GM23338 (cell line): ENCODE data around the gene GALNT1. TPM values are rescaled to one million over a fixed set of nuclear protein-coding genes. Genes with fewer than 3 reads are reported as not detected.

Source experiments
- ATAC-seq: fragments of 200-7000 bp; cut with Tn5 transposase; 3 replicates; pipeline ENCODE4 v1.9.1; 2020
- DNase-seq: peaks from one replicate; pipeline ENCODE4 v3.0.0-alpha.2; 2015; ENCODE audit warnings: low spot score
- H2AFZ ChIP-seq: fragments of 200-600 bp; sonication (generic); 2 replicates; pipeline ENCODE4 v1.8.0; 2016; ENCODE audit warnings: antibody characterized with exemption, mild to moderate bottlenecking, moderate library complexity
- H3F3A ChIP-seq: fragments of 200-600 bp; sonication (generic); replicated peaks from 2 replicates; pipeline ENCODE4 v1.8.0; 2017; ENCODE audit warnings: antibody characterized with exemption, mixed run types, low read depth
- H3K27ac ChIP-seq: fragments of 200-600 bp; sonication (generic); 2 replicates; pipeline ENCODE4 v1.6.1; 2016; ENCODE audit warnings: low read depth
- H3K27me3 ChIP-seq: fragments of 200-600 bp; sonication (generic); 2 replicates; pipeline ENCODE4 v1.8.0; 2016; ENCODE audit warnings: mild to moderate bottlenecking, mixed run types, moderate library complexity; ENCODE audit not compliant: insufficient read depth
- H3K36me3 ChIP-seq: fragments of 200-600 bp; sonication (generic); 2 replicates; pipeline ENCODE4 v1.8.0; 2016; ENCODE audit warnings: mild to moderate bottlenecking; ENCODE audit not compliant: insufficient read depth
- H3K4me1 ChIP-seq: fragments of 200-600 bp; sonication (generic); 2 replicates; pipeline ENCODE4 v1.8.0; 2016; ENCODE audit warnings: mild to moderate bottlenecking, moderate library complexity; ENCODE audit not compliant: insufficient read depth
- H3K4me2 ChIP-seq: fragments of 200-600 bp; sonication (generic); 2 replicates; pipeline ENCODE4 v1.7.1; 2017; ENCODE audit warnings: mixed run types
- H3K4me3 ChIP-seq: fragments of 200-600 bp; sonication (generic); 2 replicates; pipeline ENCODE4 v1.6.1; 2016; ENCODE audit warnings: mixed run types
- H3K79me2 ChIP-seq: fragments of 200-600 bp; sonication (generic); replicated peaks from 2 replicates; pipeline ENCODE4 v1.8.0; 2017; ENCODE audit warnings: mild to moderate bottlenecking; ENCODE audit not compliant: insufficient read depth
- H3K9me2 ChIP-seq: fragments of 200-600 bp; sonication (generic); 2 replicates; pipeline ENCODE4 v1.8.0; 2017; ENCODE audit not compliant: insufficient read depth
- H4K20me1 ChIP-seq: fragments of 200-600 bp; sonication (generic); replicated peaks from 2 replicates; pipeline ENCODE4 v1.8.0; 2017; ENCODE audit warnings: mild to moderate bottlenecking; ENCODE audit not compliant: insufficient read depth
- H3K27ac Mint-ChIP-seq: 2 replicates; pipeline ENCODE4 v1.8.0; 2020; ENCODE audit warnings: inconsistent platforms, mild to moderate bottlenecking, moderate library complexity, mixed read lengths
- H3K27me3 Mint-ChIP-seq: 3 replicates; pipeline ENCODE4 v1.8.0; 2022; ENCODE audit warnings: low read depth, mild to moderate bottlenecking, moderate library complexity, mixed read lengths, inconsistent platforms; ENCODE audit not compliant: insufficient read depth, poor library complexity
- H3K36me3 Mint-ChIP-seq: 3 replicates; pipeline ENCODE4 v1.8.0; 2021; ENCODE audit warnings: low read depth, mild to moderate bottlenecking, inconsistent platforms, moderate library complexity, mixed read lengths
- H3K4me1 Mint-ChIP-seq: 3 replicates; pipeline ENCODE4 v1.8.0; 2020; ENCODE audit warnings: mild to moderate bottlenecking, inconsistent platforms, mixed read lengths
- H3K4me3 Mint-ChIP-seq: 3 replicates; pipeline ENCODE4 v1.8.0; 2021; ENCODE audit warnings: moderate library complexity, mild to moderate bottlenecking, inconsistent platforms, mixed read lengths
- H3K9me3 Mint-ChIP-seq: 3 replicates; pipeline ENCODE4 v1.8.0; 2020; ENCODE audit warnings: moderate library complexity, mild to moderate bottlenecking, inconsistent platforms, mixed read lengths
- CREB1 ChIP-seq: fragments of 250-450 bp; sonication (Bioruptor Pico); IDR thresholded peaks from 2 replicates; pipeline ENCODE4 v1.5.0; 2020; ENCODE audit warnings: low read depth, mild to moderate bottlenecking, moderate library complexity
- EZH2 ChIP-seq: fragments of 200-600 bp; sonication (generic); IDR thresholded peaks from one replicate; pipeline ENCODE4 v1.8.0; 2017; ENCODE audit warnings: antibody characterized with exemption, mild to moderate bottlenecking, low read depth; ENCODE audit not compliant: unreplicated experiment
- JUNB ChIP-seq: IDR thresholded peaks from one replicate; pipeline ENCODE4 v1.6.1; 2016; ENCODE audit warnings: antibody characterized with exemption; ENCODE audit not compliant: unreplicated experiment
- NANOG ChIP-seq: IDR thresholded peaks from 2 replicates; pipeline ENCODE4 v1.6.1; 2016; ENCODE audit warnings: antibody characterized with exemption, borderline replicate concordance
- POLR2AphosphoS5 ChIP-seq: IDR thresholded peaks from 2 replicates; pipeline ENCODE4 v1.6.1; 2016; ENCODE audit warnings: antibody characterized with exemption, low read depth
- STAT1 ChIP-seq: IDR thresholded peaks from one replicate; pipeline ENCODE4 v1.6.1; 2016; ENCODE audit warnings: antibody characterized with exemption; ENCODE audit not compliant: unreplicated experiment
- ZNF114 ChIP-seq: fragments of 250-450 bp; sonication (Bioruptor Pico); IDR thresholded peaks from 2 replicates; pipeline ENCODE4 v1.5.0; 2020; ENCODE audit warnings: mild to moderate bottlenecking, moderate library complexity
- ZNF331 ChIP-seq: fragments of 250-450 bp; sonication (Bioruptor Pico); IDR thresholded peaks from 2 replicates; pipeline ENCODE4 v1.5.0; 2020; ENCODE audit warnings: low read depth, mild to moderate bottlenecking, moderate library complexity
- polyA plus RNA-seq: library from polyadenylated mRNA; unstranded; fragments of >200 nt; fragmentation: Nextera tagmentation; extraction: Ambion mirVana; gene quantifications from 2 replicates; pipeline ENCODE4 v1.2.1, GENCODE V29; 2016
- total RNA-seq: library from RNA; depleted of rRNA; stranded (reverse); fragments of >200 nt; shearing (Covaris generic); gene quantifications from 2 replicates; pipeline ENCODE4 v1.2.3, GENCODE V29; 2014
- TF ChIP-seq, protein P1 (sequence below), 2 experiments: fragments of 200-600 bp in 1 of 2; sonication (generic) in 1 of 2; conservative IDR thresholded peaks; 2 replicates each; pipeline versions ENCODE4 v1.5.1 to v1.6.1; 2016 to 2017; ENCODE audit warnings: antibody characterized with exemption in 2 of 2, low read depth in 2 of 2, mild to moderate bottlenecking in 2 of 2, moderate library complexity in 1 of 2
- TF ChIP-seq, protein P2 (sequence below): fragments of 250-450 bp; sonication (Bioruptor Pico); IDR thresholded peaks from 2 replicates; pipeline ENCODE4 v1.5.0; 2020; ENCODE audit warnings: mild to moderate bottlenecking, moderate library complexity
- TF ChIP-seq, protein P3 (sequence below): IDR thresholded peaks from 2 replicates; pipeline ENCODE4 v1.6.1; 2016; ENCODE audit warnings: antibody characterized with exemption

GALNT1 gene
- total and polyA plus RNA-seq, 2 experiments from 2014 or later, result 37.4 to 60.8 TPM

DNA sequence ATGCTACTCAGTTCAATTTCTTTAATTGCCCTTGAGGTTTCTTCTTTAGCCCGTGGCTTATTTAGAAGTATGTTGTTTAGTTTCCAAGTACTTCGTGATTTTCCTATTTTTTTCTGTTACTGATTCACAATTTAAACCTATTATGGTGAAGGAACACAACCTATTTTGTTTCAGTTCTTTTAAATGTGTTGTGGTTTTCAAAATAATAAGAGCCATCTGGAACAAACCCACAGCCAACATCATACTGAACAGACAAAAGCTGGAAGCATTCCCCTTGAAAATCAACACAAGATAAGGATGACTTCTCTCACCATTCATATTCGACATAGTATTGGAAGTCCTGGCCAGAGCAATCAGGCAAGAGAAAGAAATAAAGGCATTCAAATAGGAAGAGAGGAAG is 155.2 kb downstream of the GALNT1 start:
- peaks cover 5% of the 10 kb centered on the region; the same call in 2 of the 3 replicates for H3K36me3 Mint-ChIP-seq
- Histone ChIP-seq H3K79me2 (no peaks in the 10 kb centered on the region), H3K27me3 (no peaks in the 10 kb centered on the region), H3F3A (no peaks in the 10 kb centered on the region), H3K4me1 (0 out of 2 replicates have a peak, but pooled peaks cover 9% of the 10 kb centered on the region), H3K36me3 (no peaks in the 10 kb centered on the region), H3K9me2 (no peaks in the 10 kb centered on the region), H3K4me2 (peak overlapping the region; percentile 11; the same call in 1 of the 2 replicates), H3K27ac (peak overlapping the region; percentile 33; the same call in 1 of the 2 replicates), H4K20me1 (no peaks in the 10 kb centered on the region), H3K4me3 (no peak overlapping the region), H2AFZ (no peak overlapping the region)
- ATAC-seq (no peak), DNase-seq (no peak)
- peaks cover 5% of the 10 kb centered on the region for H3K27me3 Mint-ChIP-seq
- peaks cover 12% of the 10 kb centered on the region; the same call in 2 of the 3 replicates for H3K4me1 Mint-ChIP-seq
- peaks cover 18% of the 10 kb centered on the region; the same call in 2 of the 3 replicates for H3K9me3 Mint-ChIP-seq
- H3K4me3 Mint-ChIP-seq, result no peak overlapping the region
- no peak overlapping the region for H3K27ac Mint-ChIP-seq
- TF ChIP-seq CREB1 (CRISPR knock-in tag), result no peak
- TF ChIP-seq ZNF331, result no peak
- TF ChIP-seq POLR2AphosphoS5, result no peak
- TF ChIP-seq EZH2, result no peak
- TF ChIP-seq NANOG, result no peak
- TF ChIP-seq, protein P1, sequence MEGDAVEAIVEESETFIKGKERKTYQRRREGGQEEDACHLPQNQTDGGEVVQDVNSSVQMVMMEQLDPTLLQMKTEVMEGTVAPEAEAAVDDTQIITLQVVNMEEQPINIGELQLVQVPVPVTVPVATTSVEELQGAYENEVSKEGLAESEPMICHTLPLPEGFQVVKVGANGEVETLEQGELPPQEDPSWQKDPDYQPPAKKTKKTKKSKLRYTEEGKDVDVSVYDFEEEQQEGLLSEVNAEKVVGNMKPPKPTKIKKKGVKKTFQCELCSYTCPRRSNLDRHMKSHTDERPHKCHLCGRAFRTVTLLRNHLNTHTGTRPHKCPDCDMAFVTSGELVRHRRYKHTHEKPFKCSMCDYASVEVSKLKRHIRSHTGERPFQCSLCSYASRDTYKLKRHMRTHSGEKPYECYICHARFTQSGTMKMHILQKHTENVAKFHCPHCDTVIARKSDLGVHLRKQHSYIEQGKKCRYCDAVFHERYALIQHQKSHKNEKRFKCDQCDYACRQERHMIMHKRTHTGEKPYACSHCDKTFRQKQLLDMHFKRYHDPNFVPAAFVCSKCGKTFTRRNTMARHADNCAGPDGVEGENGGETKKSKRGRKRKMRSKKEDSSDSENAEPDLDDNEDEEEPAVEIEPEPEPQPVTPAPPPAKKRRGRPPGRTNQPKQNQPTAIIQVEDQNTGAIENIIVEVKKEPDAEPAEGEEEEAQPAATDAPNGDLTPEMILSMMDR (conservative IDR thresholded peaks at IDR 0.05; ENCODE audit: low read depth in 2 of 2), result no peak
- TF ChIP-seq, protein P2, sequence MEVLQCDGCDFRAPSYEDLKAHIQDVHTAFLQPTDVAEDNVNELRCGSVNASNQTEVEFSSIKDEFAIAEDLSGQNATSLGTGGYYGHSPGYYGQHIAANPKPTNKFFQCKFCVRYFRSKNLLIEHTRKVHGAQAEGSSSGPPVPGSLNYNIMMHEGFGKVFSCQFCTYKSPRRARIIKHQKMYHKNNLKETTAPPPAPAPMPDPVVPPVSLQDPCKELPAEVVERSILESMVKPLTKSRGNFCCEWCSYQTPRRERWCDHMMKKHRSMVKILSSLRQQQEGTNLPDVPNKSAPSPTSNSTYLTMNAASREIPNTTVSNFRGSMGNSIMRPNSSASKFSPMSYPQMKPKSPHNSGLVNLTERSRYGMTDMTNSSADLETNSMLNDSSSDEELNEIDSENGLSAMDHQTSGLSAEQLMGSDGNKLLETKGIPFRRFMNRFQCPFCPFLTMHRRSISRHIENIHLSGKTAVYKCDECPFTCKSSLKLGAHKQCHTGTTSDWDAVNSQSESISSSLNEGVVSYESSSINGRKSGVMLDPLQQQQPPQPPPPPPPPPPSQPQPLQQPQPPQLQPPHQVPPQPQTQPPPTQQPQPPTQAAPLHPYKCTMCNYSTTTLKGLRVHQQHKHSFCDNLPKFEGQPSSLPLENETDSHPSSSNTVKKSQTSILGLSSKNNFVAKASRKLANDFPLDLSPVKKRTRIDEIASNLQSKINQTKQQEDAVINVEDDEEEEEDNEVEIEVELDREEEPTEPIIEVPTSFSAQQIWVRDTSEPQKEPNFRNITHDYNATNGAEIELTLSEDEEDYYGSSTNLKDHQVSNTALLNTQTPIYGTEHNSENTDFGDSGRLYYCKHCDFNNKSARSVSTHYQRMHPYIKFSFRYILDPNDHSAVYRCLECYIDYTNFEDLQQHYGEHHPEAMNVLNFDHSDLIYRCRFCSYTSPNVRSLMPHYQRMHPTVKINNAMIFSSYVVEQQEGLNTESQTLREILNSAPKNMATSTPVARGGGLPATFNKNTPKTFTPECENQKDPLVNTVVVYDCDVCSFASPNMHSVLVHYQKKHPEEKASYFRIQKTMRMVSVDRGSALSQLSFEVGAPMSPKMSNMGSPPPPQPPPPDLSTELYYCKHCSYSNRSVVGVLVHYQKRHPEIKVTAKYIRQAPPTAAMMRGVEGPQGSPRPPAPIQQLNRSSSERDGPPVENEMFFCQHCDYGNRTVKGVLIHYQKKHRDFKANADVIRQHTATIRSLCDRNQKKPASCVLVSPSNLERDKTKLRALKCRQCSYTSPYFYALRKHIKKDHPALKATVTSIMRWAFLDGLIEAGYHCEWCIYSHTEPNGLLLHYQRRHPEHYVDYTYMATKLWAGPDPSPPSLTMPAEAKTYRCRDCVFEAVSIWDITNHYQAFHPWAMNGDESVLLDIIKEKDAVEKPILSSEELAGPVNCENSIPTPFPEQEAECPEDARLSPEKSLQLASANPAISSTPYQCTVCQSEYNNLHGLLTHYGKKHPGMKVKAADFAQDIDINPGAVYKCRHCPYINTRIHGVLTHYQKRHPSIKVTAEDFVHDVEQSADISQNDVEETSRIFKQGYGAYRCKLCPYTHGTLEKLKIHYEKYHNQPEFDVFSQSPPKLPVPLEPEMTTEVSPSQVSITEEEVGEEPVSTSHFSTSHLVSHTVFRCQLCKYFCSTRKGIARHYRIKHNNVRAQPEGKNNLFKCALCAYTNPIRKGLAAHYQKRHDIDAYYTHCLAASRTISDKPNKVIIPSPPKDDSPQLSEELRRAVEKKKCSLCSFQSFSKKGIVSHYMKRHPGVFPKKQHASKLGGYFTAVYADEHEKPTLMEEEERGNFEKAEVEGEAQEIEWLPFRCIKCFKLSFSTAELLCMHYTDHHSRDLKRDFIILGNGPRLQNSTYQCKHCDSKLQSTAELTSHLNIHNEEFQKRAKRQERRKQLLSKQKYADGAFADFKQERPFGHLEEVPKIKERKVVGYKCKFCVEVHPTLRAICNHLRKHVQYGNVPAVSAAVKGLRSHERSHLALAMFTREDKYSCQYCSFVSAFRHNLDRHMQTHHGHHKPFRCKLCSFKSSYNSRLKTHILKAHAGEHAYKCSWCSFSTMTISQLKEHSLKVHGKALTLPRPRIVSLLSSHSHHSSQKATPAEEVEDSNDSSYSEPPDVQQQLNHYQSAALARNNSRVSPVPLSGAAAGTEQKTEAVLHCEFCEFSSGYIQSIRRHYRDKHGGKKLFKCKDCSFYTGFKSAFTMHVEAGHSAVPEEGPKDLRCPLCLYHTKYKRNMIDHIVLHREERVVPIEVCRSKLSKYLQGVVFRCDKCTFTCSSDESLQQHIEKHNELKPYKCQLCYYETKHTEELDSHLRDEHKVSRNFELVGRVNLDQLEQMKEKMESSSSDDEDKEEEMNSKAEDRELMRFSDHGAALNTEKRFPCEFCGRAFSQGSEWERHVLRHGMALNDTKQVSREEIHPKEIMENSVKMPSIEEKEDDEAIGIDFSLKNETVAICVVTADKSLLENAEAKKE, result no peak
- no peak for TF ChIP-seq ZNF114
- TF ChIP-seq STAT1, result no peak
- TF ChIP-seq JUNB, result no peak
- TF ChIP-seq, protein P3, sequence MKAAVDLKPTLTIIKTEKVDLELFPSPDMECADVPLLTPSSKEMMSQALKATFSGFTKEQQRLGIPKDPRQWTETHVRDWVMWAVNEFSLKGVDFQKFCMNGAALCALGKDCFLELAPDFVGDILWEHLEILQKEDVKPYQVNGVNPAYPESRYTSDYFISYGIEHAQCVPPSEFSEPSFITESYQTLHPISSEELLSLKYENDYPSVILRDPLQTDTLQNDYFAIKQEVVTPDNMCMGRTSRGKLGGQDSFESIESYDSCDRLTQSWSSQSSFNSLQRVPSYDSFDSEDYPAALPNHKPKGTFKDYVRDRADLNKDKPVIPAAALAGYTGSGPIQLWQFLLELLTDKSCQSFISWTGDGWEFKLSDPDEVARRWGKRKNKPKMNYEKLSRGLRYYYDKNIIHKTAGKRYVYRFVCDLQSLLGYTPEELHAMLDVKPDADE, result no peak
